Measurements from ENCODE around the gene NGB. TPM values are rescaled to one million over a fixed set of nuclear protein-coding genes. Genes with fewer than 3 reads are reported as not detected.

NGB gene
- total RNA-seq, 1 experiment from 2014 or later: not detected

- ChIA-PET RAD21 (ENCODE audit: low non-redundant PET in 1 of 2, low total read pairs in 2 of 2, uncharacterized antibody in 2 of 2, unreplicated experiment in 2 of 2) (no interaction called here), POLR2A (no interaction called here), CTCF (no interaction called here)
- Histone ChIP-seq H3K9me3 (ENCODE audit: control insufficient read depth in 1 of 2, insufficient read depth in 1 of 2, low read depth in 1 of 2, low read length in 2 of 2) (no peaks in the 10 kb centered on the region), H3K9me2 (ENCODE audit: insufficient read depth) (no peaks in the 10 kb centered on the region), H3K27ac (ENCODE audit: low read depth, low read length) (no peak overlapping the region), H3K4me3 (replicated peaks in 1 of 2; ENCODE audit: low read depth in 1 of 2, low read length in 2 of 2) (no peak overlapping the region), H3K79me2 (ENCODE audit: insufficient read depth, low read length) (no peaks in the 10 kb centered on the region), H3K4me2 (ENCODE audit: low read length) (no peak overlapping the region), H4K20me1 (ENCODE audit: insufficient read depth) (no peaks in the 10 kb centered on the region), H2AFZ (ENCODE audit: low read depth, low read length, poor library complexity, severe bottlenecking) (no peak overlapping the region), H3K4me1 (ENCODE audit: control insufficient read depth in 1 of 2, insufficient read depth in 2 of 2, low read length in 2 of 2) (peaks cover 0 to 7% of the 10 kb centered on the region in 2 experiments; a peak in 1 of 4 replicates), H3K27me3 (ENCODE audit: insufficient read depth, low read length) (no peaks in the 10 kb centered on the region), H3K36me3 (ENCODE audit: control insufficient read depth in 1 of 2, insufficient read depth in 2 of 2, low read length in 2 of 2) (no peaks in the 10 kb centered on the region), H3K9ac (ENCODE audit: low read length) (no peak overlapping the region)
- DNase-seq (ENCODE audit: low read depth, low spot score) (no peak), ATAC-seq (no peak)
- BruUV-seq (replicated peaks): no TSS peak
- intact Hi-C loops (cut with micrococcal nuclease): no loop called here
- TF ChIP-seq EZH2 (IDR thresholded peaks at IDR 0.05): no peak
- no peak for TF ChIP-seq JUND (IDR thresholded peaks at IDR 0.05)
- TF ChIP-seq ZFX (IDR thresholded peaks at IDR 0.05): no peak
- no peak for TF ChIP-seq ZNF274 (IDR thresholded peaks at IDR 0.05; ENCODE audit: low read depth, low read length)
- no peak for TF ChIP-seq RAD21 (IDR thresholded peaks at IDR 0.05; ENCODE audit: low read depth)
- no peak for TF ChIP-seq EGR1 (IDR thresholded peaks at IDR 0.05; ENCODE audit: low read depth)
- no peak for TF ChIP-seq CBX3 (IDR thresholded peaks at IDR 0.05; ENCODE audit: low read depth)
- no peak for TF ChIP-seq REST (IDR thresholded peaks at IDR 0.05; ENCODE audit: low read depth)
- TF ChIP-seq MAX (IDR thresholded peaks at IDR 0.05): no peak
- TF ChIP-seq ZBTB33 (IDR thresholded peaks at IDR 0.05; ENCODE audit: extremely low read depth, insufficient replicate concordance, low read length): no peak
- no peak for TF ChIP-seq EZH2phosphoT487 (IDR thresholded peaks at IDR 0.05; ENCODE audit: borderline replicate concordance)
- no peak for TF ChIP-seq SRF (IDR thresholded peaks at IDR 0.05; ENCODE audit: low read depth)
- TF ChIP-seq POLR2A (IDR thresholded peaks at IDR 0.05; ENCODE audit: borderline replicate concordance, extremely low read depth, insufficient read depth, insufficient read length): no peak
- no peak for TF ChIP-seq ELF1 (IDR thresholded peaks at IDR 0.05; ENCODE audit: borderline replicate concordance, low read depth)
- TF ChIP-seq SIN3A (IDR thresholded peaks at IDR 0.05; ENCODE audit: low read depth): no peak
- no peak for TF ChIP-seq FOSL1 (IDR thresholded peaks at IDR 0.05; ENCODE audit: low read depth)
- TF ChIP-seq TCF7L2 (IDR thresholded peaks at IDR 0.05; ENCODE audit: borderline replicate concordance, extremely low read depth, insufficient read depth, insufficient read length): no peak
- TF ChIP-seq CEBPB (IDR thresholded peaks at IDR 0.05; ENCODE audit: low read depth): no peak
Measured at GRCh38 chr14:77221241-77221871, 49.6 kb downstream of the NGB start.

All from HCT116 (cell line).